ENCODE data around the gene SMIM1. TPM values are rescaled to one million over a fixed set of nuclear protein-coding genes. Genes with fewer than 3 reads are reported as not detected.

Gene SMIM1
- total and polyA plus RNA-seq, 2 donors (not counting 1 experiment from before 2014, with no cell fraction given): 2.0 TPM; not detected in 1

GRCh38 chr1:3786468-3787348 is 14.2 kb downstream of the SMIM1 start:
- TF ChIP-seq, protein P1, sequence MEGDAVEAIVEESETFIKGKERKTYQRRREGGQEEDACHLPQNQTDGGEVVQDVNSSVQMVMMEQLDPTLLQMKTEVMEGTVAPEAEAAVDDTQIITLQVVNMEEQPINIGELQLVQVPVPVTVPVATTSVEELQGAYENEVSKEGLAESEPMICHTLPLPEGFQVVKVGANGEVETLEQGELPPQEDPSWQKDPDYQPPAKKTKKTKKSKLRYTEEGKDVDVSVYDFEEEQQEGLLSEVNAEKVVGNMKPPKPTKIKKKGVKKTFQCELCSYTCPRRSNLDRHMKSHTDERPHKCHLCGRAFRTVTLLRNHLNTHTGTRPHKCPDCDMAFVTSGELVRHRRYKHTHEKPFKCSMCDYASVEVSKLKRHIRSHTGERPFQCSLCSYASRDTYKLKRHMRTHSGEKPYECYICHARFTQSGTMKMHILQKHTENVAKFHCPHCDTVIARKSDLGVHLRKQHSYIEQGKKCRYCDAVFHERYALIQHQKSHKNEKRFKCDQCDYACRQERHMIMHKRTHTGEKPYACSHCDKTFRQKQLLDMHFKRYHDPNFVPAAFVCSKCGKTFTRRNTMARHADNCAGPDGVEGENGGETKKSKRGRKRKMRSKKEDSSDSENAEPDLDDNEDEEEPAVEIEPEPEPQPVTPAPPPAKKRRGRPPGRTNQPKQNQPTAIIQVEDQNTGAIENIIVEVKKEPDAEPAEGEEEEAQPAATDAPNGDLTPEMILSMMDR (conservative IDR thresholded peaks at IDR 0.05 in 1 of 2, IDR thresholded peaks at IDR 0.05 in 1 of 2; ENCODE audit: low read depth in 1 of 2, low read length in 2 of 2): no peak
- TF ChIP-seq EZH2 (IDR thresholded peaks at IDR 0.05; ENCODE audit: low read length, missing control alignments): no peak
- H3K9ac ChIP-seq (ENCODE audit: insufficient read depth, low read length): no peak overlapping the region
- H3K27ac ChIP-seq (ENCODE audit: insufficient read depth, low read length): no peak overlapping the region
- DNase-seq (ENCODE audit: low read depth in 2 of 2): no peak
- no peaks in the 10 kb centered on the region for H3K27me3 ChIP-seq (ENCODE audit: control insufficient read depth, insufficient read depth, low read length)
- no peak overlapping the region for H3K4me2 ChIP-seq (ENCODE audit: extremely low read depth, insufficient read depth, low read length)
- H3K9me3 ChIP-seq (ENCODE audit: control insufficient read depth, insufficient read depth, low read depth, low read length): no peaks in the 10 kb centered on the region
- no peak overlapping the region for H2AFZ ChIP-seq (ENCODE audit: low read length)
- H3K4me3 ChIP-seq (replicated peaks in 1 of 4; ENCODE audit: control extremely low read depth in 1 of 4, insufficient read depth in 1 of 4, low read depth in 3 of 4, low read length in 4 of 4): no peak overlapping the region
- peaks cover 37% of the 10 kb centered on the region for H3K79me2 ChIP-seq (ENCODE audit: control insufficient read depth, insufficient read depth, low read length)
- no peaks in the 10 kb centered on the region for H3K4me1 ChIP-seq (ENCODE audit: control insufficient read depth, extremely low read depth, insufficient read depth, low read length)
- H3K36me3 ChIP-seq (ENCODE audit: control insufficient read depth, insufficient read depth, low read length): peaks cover 21% of the 10 kb centered on the region
- H4K20me1 ChIP-seq (ENCODE audit: control insufficient read depth, extremely low read depth, insufficient read depth, low read length): no peaks in the 10 kb centered on the region

DNA sequence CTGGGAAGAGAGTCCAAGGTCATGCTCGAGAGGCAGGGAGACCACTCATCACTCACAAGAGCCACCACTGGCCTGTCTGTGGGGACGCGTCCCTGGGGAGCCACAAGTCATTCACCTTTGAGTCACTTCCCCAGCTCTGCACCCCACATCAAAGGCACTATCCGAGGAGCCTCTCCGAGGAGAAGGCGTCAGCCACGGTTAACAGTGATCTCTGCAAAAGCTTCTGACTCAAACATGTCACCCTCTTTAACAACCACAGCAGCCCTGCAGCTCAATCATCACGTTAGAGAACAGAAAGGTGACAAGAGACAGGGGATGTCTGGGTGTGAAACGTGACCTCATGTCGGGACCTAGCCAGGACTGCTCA is 14.8 kb downstream of the SMIM1 start:
- no peak overlapping the region for H3K4me2 ChIP-seq (ENCODE audit: extremely low read depth, insufficient read depth, low read length)
- H4K20me1 ChIP-seq (ENCODE audit: control insufficient read depth, extremely low read depth, insufficient read depth, low read length): no peaks in the 10 kb centered on the region
- DNase-seq (ENCODE audit: low read depth in 2 of 2): no peak
- H2AFZ ChIP-seq (ENCODE audit: low read length): no peak overlapping the region
- H3K4me1 ChIP-seq (ENCODE audit: control insufficient read depth, extremely low read depth, insufficient read depth, low read length): no peaks in the 10 kb centered on the region
- TF ChIP-seq, protein P1 (conservative IDR thresholded peaks at IDR 0.05 in 1 of 2, IDR thresholded peaks at IDR 0.05 in 1 of 2; ENCODE audit: low read depth in 1 of 2, low read length in 2 of 2): no peak
- TF ChIP-seq EZH2 (IDR thresholded peaks at IDR 0.05; ENCODE audit: low read length, missing control alignments): no peak
- H3K79me2 ChIP-seq (ENCODE audit: control insufficient read depth, insufficient read depth, low read length): peaks cover 41% of the 10 kb centered on the region
- no peak overlapping the region for H3K4me3 ChIP-seq (replicated peaks in 1 of 4; ENCODE audit: control extremely low read depth in 1 of 4, insufficient read depth in 1 of 4, low read depth in 3 of 4, low read length in 4 of 4)
- peaks cover 19% of the 10 kb centered on the region for H3K36me3 ChIP-seq (ENCODE audit: control insufficient read depth, insufficient read depth, low read length)
- H3K27ac ChIP-seq (ENCODE audit: insufficient read depth, low read length): no peak overlapping the region
- H3K9ac ChIP-seq (ENCODE audit: insufficient read depth, low read length): no peak overlapping the region
- no peaks in the 10 kb centered on the region for H3K27me3 ChIP-seq (ENCODE audit: control insufficient read depth, insufficient read depth, low read length)
- H3K9me3 ChIP-seq (ENCODE audit: control insufficient read depth, insufficient read depth, low read depth, low read length): no peaks in the 10 kb centered on the region

DNA sequence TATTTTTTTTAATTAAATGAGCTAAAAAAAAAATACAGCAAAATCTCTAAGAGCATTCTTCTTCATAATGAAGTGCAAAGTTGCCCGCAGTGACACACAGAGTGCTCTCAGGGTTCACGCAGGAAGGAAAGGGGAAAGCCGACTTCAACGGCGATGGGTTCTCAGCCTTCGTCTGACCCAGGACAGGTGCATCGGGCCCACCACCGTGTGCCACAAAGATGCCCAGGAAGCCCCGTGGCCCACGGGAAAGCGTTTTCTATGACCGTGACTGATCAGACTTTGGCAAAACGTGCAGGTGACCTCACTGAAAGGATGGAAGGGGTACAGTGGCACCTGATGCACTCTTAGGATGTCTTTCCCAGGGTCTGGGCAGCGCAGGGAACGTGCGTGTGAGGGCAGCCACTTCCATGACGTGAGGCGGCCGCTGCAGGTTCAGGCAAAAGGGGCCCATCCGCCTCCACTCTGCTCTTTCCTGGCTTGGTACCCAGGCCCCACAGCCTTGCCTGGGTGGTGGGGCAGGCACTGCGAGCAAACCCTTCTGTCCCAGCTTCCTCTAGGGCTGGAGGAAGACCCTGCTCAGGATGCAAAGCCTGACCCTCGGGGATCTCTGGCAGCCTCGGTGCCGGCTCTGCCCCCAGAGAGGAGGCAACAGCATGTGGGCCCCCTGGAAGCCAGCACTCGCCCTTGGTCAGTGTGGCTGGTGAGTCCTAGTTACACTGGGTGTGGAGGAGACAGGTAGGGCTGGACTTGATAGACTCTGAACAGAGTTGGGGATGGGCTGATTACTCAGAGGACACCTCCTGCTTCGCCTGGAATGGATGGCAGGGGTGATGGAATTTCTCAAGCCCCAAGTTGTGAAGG is 15.4 kb downstream of the SMIM1 start:
- Histone ChIP-seq H3K79me2 (ENCODE audit: control insufficient read depth, insufficient read depth, low read length) (peaks cover 46% of the 10 kb centered on the region), H3K4me2 (ENCODE audit: extremely low read depth, insufficient read depth, low read length) (no peak overlapping the region), H3K4me3 (replicated peaks in 1 of 4; ENCODE audit: control extremely low read depth in 1 of 4, insufficient read depth in 1 of 4, low read depth in 3 of 4, low read length in 4 of 4) (no peak overlapping the region), H3K36me3 (ENCODE audit: control insufficient read depth, insufficient read depth, low read length) (peaks cover 14% of the 10 kb centered on the region), H3K27me3 (ENCODE audit: control insufficient read depth, insufficient read depth, low read length) (no peaks in the 10 kb centered on the region), H3K9me3 (ENCODE audit: control insufficient read depth, insufficient read depth, low read depth, low read length) (no peaks in the 10 kb centered on the region), H3K4me1 (ENCODE audit: control insufficient read depth, extremely low read depth, insufficient read depth, low read length) (no peaks in the 10 kb centered on the region), H4K20me1 (ENCODE audit: control insufficient read depth, extremely low read depth, insufficient read depth, low read length) (peaks cover 3% of the 10 kb centered on the region), H2AFZ (ENCODE audit: low read length) (no peak overlapping the region), H3K9ac (ENCODE audit: insufficient read depth, low read length) (no peak overlapping the region), H3K27ac (ENCODE audit: insufficient read depth, low read length) (no peak overlapping the region)
- DNase-seq (ENCODE audit: low read depth in 2 of 2): no peak
- no peak for TF ChIP-seq EZH2 (IDR thresholded peaks at IDR 0.05; ENCODE audit: low read length, missing control alignments)
- TF ChIP-seq, protein P1 (conservative IDR thresholded peaks at IDR 0.05 in 1 of 2, IDR thresholded peaks at IDR 0.05 in 1 of 2; ENCODE audit: low read depth in 1 of 2, low read length in 2 of 2): no peak

All from fibroblast of lung (primary cell).